VCaP (cell line): ENCODE data around the gene S100A1.

Source experiments
- H3K27ac ChIP-seq: fragments of 450-650 bp; 2 replicates; pipeline ENCODE4 v1.5.1; 2017
- CTCF ChIP-seq: fragments of 450-650 bp; conservative IDR thresholded peaks from 2 replicates; pipeline ENCODE4 v1.5.1; 2017; ENCODE audit warnings: mild to moderate bottlenecking, moderate library complexity

The S100A1 gene

GRCh38 chr1:153616144-153616916, 11.9 kb upstream of the S100A1 start, which contains the start of gene S100A14:
Gene S100A14 (minus strand): TSS chr1:153616325. CDS start chr1:153615858, 467 bp downstream.
- TF ChIP-seq CTCF, result no peak
- H3K27ac ChIP-seq, result no peak within 1 kb of the TSS

DNA sequence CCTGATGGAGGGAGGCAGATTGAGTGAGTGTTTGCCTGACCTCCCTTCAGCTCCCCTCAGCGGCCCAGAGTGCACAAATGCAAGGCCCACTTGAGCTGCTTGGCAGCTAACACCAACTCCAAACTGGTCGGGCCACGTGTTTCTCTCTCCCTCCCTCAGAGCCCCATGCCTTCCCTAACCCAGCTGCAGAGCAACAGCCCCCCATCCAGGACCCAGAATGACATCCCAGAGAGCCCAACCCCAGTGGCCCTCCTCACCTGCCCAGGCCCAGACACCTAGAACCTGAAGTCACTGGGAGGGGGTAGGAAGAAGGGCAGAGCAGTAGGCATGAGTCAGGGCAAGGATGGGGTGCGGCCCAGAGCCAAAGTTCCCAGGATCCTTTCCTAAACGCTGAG, 11.3 kb upstream of the S100A1 start:
- no peak overlapping the region for H3K27ac ChIP-seq

GRCh38 chr1:153617663-153618062, 10.6 kb upstream of the S100A1 start:
- peak; percentile 76 for TF ChIP-seq CTCF
- no peak overlapping the region for H3K27ac ChIP-seq

More for the DNA sequence above, 11.3 kb upstream of the S100A1 start:
- TF ChIP-seq CTCF, result no peak

DNA sequence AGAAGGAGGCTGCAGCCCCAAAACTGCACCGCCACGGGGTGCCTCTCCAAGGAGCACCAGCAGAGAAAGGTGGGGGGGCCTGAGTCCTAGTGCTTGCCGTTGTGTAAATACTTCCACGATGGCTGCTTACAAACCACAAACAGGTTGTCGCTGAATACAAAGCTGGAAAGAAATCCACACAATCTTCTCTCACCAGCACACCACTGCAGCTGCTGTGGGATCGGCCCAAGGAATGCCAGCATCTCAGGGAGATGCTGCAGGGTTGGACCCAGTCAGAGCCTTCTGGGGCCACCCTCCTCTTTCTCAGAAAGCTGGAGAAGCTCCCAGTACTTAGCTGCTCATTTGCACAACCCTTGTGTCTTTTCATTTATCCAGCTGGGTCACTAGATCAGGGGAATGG, 9.1 kb upstream of the S100A1 start:
- TF ChIP-seq CTCF, result no peak

GRCh38 chr1:153623101-153623500, 5.1 kb upstream of the S100A1 start:
- TF ChIP-seq CTCF, result no peak
- no peak overlapping the region for H3K27ac ChIP-seq

More for the DNA sequence above, 9.1 kb upstream of the S100A1 start:
- H3K27ac ChIP-seq, result no peak overlapping the region

- H3K27ac ChIP-seq, result no peak overlapping the region
- no peak for TF ChIP-seq CTCF
Observed at GRCh38 chr1:153624965-153625611, 3.1 kb upstream of the S100A1 start.

- no peak for TF ChIP-seq CTCF
- peak overlapping the region; percentile 77 for H3K27ac ChIP-seq
Observed at GRCh38 chr1:153626477-153626903, 1.7 kb upstream of the S100A1 start.
